HEK293 (cell line): ENCODE data around the gene LTBP1.

ENCODE experiments used
- ATF2 ChIP-seq: fragments of 450-650 bp; formaldehyde crosslinking; IDR thresholded peaks from 2 replicates; pipeline ENCODE4 v1.5.1; 2016; ENCODE audit warnings: missing biosample characterization, missing genetic modification characterization, low read depth
- CTCF ChIP-seq: fragments of 450-650 bp; formaldehyde crosslinking; IDR thresholded peaks from 2 replicates; pipeline ENCODE4 v1.5.1; 2016; ENCODE audit warnings: missing biosample characterization, missing genetic modification characterization
- YY1 ChIP-seq: fragments of 450-650 bp; formaldehyde crosslinking; IDR thresholded peaks from 2 replicates; pipeline ENCODE4 v1.5.1; 2018; ENCODE audit warnings: missing biosample characterization, missing genetic modification characterization
- ZBTB1 ChIP-seq: fragments of 450-650 bp; formaldehyde crosslinking; IDR thresholded peaks from 2 replicates; pipeline ENCODE4 v1.5.1; 2016; ENCODE audit warnings: missing biosample characterization, missing genetic modification characterization
- ZBTB49 ChIP-seq: fragments of 450-650 bp; formaldehyde crosslinking; IDR thresholded peaks from 2 replicates; pipeline ENCODE4 v1.5.1; 2016; ENCODE audit warnings: missing biosample characterization, missing genetic modification characterization, low read depth
- ZFP37 ChIP-seq: fragments of 450-650 bp; formaldehyde crosslinking; IDR thresholded peaks from 2 replicates; pipeline ENCODE4 v1.5.1; 2016; ENCODE audit warnings: missing biosample characterization, missing genetic modification characterization
- ZIC2 ChIP-seq: fragments of 450-650 bp; formaldehyde crosslinking; IDR thresholded peaks from 2 replicates; pipeline ENCODE4 v1.5.1; 2016; ENCODE audit warnings: missing biosample characterization, missing genetic modification characterization
- ZNF10 ChIP-seq: fragments of 450-650 bp; formaldehyde crosslinking; IDR thresholded peaks from 2 replicates; pipeline ENCODE4 v1.5.1; 2017; ENCODE audit warnings: missing biosample characterization, missing genetic modification characterization
- ZNF571 ChIP-seq: fragments of 450-650 bp; formaldehyde crosslinking; IDR thresholded peaks from 2 replicates; pipeline ENCODE4 v1.5.0; 2017; ENCODE audit warnings: missing biosample characterization, missing genetic modification characterization
- ZNF792 ChIP-seq: fragments of 450-650 bp; formaldehyde crosslinking; IDR thresholded peaks from 2 replicates; pipeline ENCODE4 v1.5.1; 2016; ENCODE audit warnings: missing biosample characterization, missing genetic modification characterization

GRCh38 chr2:33322612-33323011 is 375.9 kb downstream of the LTBP1 start:
- TF ChIP-seq CTCF (tag by site-specific recombination) (no peak), ZNF571 (tag by site-specific recombination) (no peak), ZIC2 (no peak), ZBTB1 (no peak), ZNF792 (tag by site-specific recombination) (no peak), ZBTB49 (tag by site-specific recombination) (no peak), ZFP37 (tag by site-specific recombination) (no peak), YY1 (no peak), ZNF10 (tag by site-specific recombination) (no peak), ATF2 (tag by site-specific recombination) (no peak)
